Loucy (cell line): Measurements from ENCODE around the gene ARVCF.

Experiments used
- H2AFZ ChIP-seq: fragments of 200-600 bp; sonication (generic); 2 replicates; pipeline ENCODE4 v1.6.0; 2016; ENCODE audit warnings: antibody characterized with exemption, mild to moderate bottlenecking, low read length, moderate library complexity
- H3F3A ChIP-seq: fragments of 200-600 bp; 2 replicates; pipeline ENCODE4 v1.6.0; 2016; ENCODE audit warnings: antibody characterized with exemption, low read depth, mild to moderate bottlenecking
- H3K27me3 ChIP-seq: fragments of 200-600 bp; sonication (generic); 2 replicates; pipeline ENCODE4 v1.6.1; 2014; ENCODE audit warnings: low read length, mild to moderate bottlenecking; ENCODE audit not compliant: insufficient read depth, poor library complexity, severe bottlenecking
- H3K36me3 ChIP-seq: fragments of 200-600 bp; sonication (generic); 2 replicates; pipeline ENCODE4 v1.6.1; 2016; ENCODE audit warnings: low read length; ENCODE audit not compliant: insufficient read depth
- H3K4me1 ChIP-seq: fragments of 200-600 bp; sonication (generic); 2 replicates; pipeline ENCODE4 v1.5.1; 2014; ENCODE audit warnings: low read length, mild to moderate bottlenecking; ENCODE audit not compliant: insufficient read depth, poor library complexity, severe bottlenecking
- H3K4me2 ChIP-seq: fragments of 200-600 bp; sonication (generic); 2 replicates; pipeline ENCODE4 v1.6.0; 2014; ENCODE audit warnings: antibody characterized with exemption, low read length, low read depth, mild to moderate bottlenecking; ENCODE audit not compliant: poor library complexity, severe bottlenecking
- H3K4me3 ChIP-seq: fragments of 200-600 bp; sonication (generic); 2 replicates; pipeline ENCODE4 v1.5.1; 2014; ENCODE audit warnings: low read length, mild to moderate bottlenecking, mixed read lengths; ENCODE audit not compliant: poor library complexity, severe bottlenecking
- H3K79me2 ChIP-seq: fragments of 200-600 bp; sonication (generic); 2 replicates; pipeline ENCODE4 v1.6.1; 2014; ENCODE audit warnings: low read length; ENCODE audit not compliant: insufficient read depth
- H3K9ac ChIP-seq: fragments of 200-600 bp; sonication (generic); 2 replicates; pipeline ENCODE4 v1.6.0; 2014; ENCODE audit warnings: mild to moderate bottlenecking, low read depth, low read length, moderate library complexity; ENCODE audit not compliant: poor library complexity, severe bottlenecking
- H3K9me2 ChIP-seq: fragments of 200-600 bp; sonication (generic); replicated peaks from 2 replicates; pipeline ENCODE4 v1.6.1; 2016; ENCODE audit warnings: low read depth, low read length, mixed read lengths
- H3K9me3 ChIP-seq: fragments of 200-600 bp; sonication (generic); 2 replicates; pipeline ENCODE4 v1.6.1; 2014; ENCODE audit warnings: mild to moderate bottlenecking, antibody characterized with exemption, low read length, low read depth; ENCODE audit not compliant: insufficient read depth
- H4K20me1 ChIP-seq: fragments of 200-600 bp; sonication (generic); 2 replicates; pipeline ENCODE4 v1.6.0; 2014; ENCODE audit warnings: antibody characterized with exemption, low read length, mild to moderate bottlenecking; ENCODE audit not compliant: insufficient read depth, poor library complexity, severe bottlenecking
- EZH2phosphoT487 ChIP-seq: fragments of 200-600 bp; IDR thresholded peaks from 2 replicates; pipeline ENCODE4 v1.6.1; 2018; ENCODE audit warnings: antibody characterized with exemption, mild to moderate bottlenecking, moderate library complexity, borderline replicate concordance
- TF ChIP-seq, protein P1 (sequence below): fragments of 200-600 bp; sonication (generic); conservative IDR thresholded peaks from 2 replicates; pipeline ENCODE4 v1.5.1; 2014; ENCODE audit warnings: mild to moderate bottlenecking, antibody characterized with exemption, low read length

The ARVCF gene

DNA sequence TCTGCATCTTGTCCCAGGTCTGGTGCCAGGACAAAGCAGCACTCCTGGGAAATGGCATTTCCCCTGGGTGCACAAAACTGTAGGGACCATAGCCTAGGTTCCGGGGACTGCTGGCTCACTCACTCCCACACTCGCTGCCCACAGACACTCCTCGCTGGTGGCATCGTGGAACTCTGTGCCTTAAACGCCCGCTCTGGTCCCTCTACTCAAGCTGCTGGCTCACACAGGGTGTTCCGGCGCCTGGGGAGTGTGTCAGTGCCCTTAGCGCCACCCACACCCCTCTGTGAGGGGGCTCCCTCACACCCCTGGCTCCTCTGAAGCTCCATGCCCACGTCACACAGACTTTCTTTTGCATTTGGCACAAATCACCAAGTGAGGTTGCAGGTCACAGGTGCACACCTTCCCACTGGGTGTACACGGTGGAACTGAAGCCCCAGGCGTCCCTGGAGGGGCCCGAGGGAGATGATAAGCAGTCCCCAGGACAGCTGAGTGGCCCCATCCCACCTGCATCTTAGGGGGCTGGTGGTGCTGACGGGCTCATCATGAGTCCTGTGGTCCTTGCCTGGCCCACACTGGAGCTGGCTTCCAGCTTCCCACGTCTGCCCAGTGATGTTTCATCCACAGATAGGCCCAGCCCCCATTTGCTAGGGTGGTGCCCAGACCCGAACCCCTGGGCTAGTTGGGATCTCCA, 40.2 kb upstream of the ARVCF start:
- H3K9me2 ChIP-seq, result no peaks in the 10 kb centered on the region
- no peak overlapping the region for H3K4me2 ChIP-seq
- no peak for TF ChIP-seq EZH2phosphoT487
- TF ChIP-seq, protein P1, sequence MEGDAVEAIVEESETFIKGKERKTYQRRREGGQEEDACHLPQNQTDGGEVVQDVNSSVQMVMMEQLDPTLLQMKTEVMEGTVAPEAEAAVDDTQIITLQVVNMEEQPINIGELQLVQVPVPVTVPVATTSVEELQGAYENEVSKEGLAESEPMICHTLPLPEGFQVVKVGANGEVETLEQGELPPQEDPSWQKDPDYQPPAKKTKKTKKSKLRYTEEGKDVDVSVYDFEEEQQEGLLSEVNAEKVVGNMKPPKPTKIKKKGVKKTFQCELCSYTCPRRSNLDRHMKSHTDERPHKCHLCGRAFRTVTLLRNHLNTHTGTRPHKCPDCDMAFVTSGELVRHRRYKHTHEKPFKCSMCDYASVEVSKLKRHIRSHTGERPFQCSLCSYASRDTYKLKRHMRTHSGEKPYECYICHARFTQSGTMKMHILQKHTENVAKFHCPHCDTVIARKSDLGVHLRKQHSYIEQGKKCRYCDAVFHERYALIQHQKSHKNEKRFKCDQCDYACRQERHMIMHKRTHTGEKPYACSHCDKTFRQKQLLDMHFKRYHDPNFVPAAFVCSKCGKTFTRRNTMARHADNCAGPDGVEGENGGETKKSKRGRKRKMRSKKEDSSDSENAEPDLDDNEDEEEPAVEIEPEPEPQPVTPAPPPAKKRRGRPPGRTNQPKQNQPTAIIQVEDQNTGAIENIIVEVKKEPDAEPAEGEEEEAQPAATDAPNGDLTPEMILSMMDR, result no peak
- H3K79me2 ChIP-seq, result no peaks in the 10 kb centered on the region
- no peaks in the 10 kb centered on the region for H4K20me1 ChIP-seq
- no peaks in the 10 kb centered on the region for H3F3A ChIP-seq
- H3K4me1 ChIP-seq, result no peaks in the 10 kb centered on the region
- no peaks in the 10 kb centered on the region for H3K27me3 ChIP-seq
- no peaks in the 10 kb centered on the region for H3K9me3 ChIP-seq
- peaks cover 15% of the 10 kb centered on the region; the same call in 1 of the 2 replicates for H3K36me3 ChIP-seq
- no peak overlapping the region for H3K4me3 ChIP-seq
- H2AFZ ChIP-seq, result no peak overlapping the region
- H3K9ac ChIP-seq, result no peak overlapping the region

DNA sequence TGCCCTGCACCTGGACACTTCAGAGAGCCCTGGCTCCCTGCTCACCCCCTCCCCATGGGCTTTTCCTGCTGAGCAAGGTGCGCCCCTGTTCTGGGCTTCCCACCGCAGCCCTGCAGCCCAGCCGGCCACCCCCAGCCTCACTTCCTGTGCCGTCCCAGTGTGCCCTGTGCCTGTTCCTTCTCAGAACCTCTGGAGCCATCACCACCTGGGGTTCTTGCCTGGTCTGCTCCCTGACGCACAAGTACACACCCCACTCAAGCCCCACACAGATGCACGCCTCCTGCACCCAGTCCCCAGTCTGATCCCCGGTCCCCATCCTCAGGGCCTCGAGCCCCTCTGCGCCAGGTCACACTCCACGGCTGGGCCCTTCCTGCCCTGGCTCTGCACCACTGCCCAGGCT, 39.5 kb upstream of the ARVCF start:
- Histone ChIP-seq H4K20me1 (no peaks in the 10 kb centered on the region), H3K27me3 (no peaks in the 10 kb centered on the region), H3F3A (no peaks in the 10 kb centered on the region), H2AFZ (no peak overlapping the region), H3K9ac (no peak overlapping the region), H3K36me3 (peaks cover 15% of the 10 kb centered on the region; the same call in 1 of the 2 replicates), H3K79me2 (no peaks in the 10 kb centered on the region), H3K4me3 (no peak overlapping the region), H3K9me3 (no peaks in the 10 kb centered on the region), H3K4me2 (no peak overlapping the region), H3K9me2 (no peaks in the 10 kb centered on the region), H3K4me1 (no peaks in the 10 kb centered on the region)
- TF ChIP-seq, protein P1, result no peak
- no peak for TF ChIP-seq EZH2phosphoT487

DNA sequence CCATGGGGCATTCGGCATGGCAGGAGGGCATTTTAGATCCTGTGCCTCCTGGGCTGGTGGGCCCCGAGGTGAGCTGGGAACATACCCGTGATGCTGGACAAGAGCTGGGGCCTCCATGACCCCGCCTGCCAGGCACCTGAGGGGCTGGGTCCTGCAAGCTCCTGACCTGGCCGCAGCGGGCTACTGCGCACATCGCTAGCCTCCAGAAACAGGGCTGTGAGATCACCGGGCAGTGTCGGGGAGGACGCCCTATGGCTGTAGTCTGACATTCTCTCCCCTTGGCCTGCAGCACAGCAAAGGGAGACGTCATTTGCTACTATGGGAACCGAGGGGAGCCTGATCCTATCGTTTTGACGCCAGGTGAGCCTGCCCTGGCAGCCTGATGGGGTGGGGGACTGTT, 39.0 kb upstream of the ARVCF start:
- H3K9me3 ChIP-seq, result no peaks in the 10 kb centered on the region
- H3K36me3 ChIP-seq, result peaks cover 15% of the 10 kb centered on the region; the same call in 1 of the 2 replicates
- H3K79me2 ChIP-seq, result no peaks in the 10 kb centered on the region

More for the DNA sequence above, 39.0 kb upstream of the ARVCF start:
- Histone ChIP-seq H3K4me2 (no peak overlapping the region), H3K4me1 (no peaks in the 10 kb centered on the region), H3K9ac (no peak overlapping the region), H2AFZ (no peak overlapping the region), H3F3A (no peaks in the 10 kb centered on the region), H4K20me1 (no peaks in the 10 kb centered on the region), H3K27me3 (no peaks in the 10 kb centered on the region), H3K9me2 (no peaks in the 10 kb centered on the region), H3K4me3 (no peak overlapping the region)
- TF ChIP-seq EZH2phosphoT487, result no peak
- TF ChIP-seq, protein P1, result no peak
